ENCODE measurements around the gene POGZ. TPM values are rescaled to one million over a fixed set of nuclear protein-coding genes. Genes with fewer than 3 reads are reported as not detected.
"Not testable (repeated sequence)": the region's sequence is repeated elsewhere in the genome, so short reads cannot be mapped to it uniquely, and the experiment has no call there.

The POGZ gene
- total RNA-seq, 1 experiment from 2014 or later: 77.9 TPM

DNA sequence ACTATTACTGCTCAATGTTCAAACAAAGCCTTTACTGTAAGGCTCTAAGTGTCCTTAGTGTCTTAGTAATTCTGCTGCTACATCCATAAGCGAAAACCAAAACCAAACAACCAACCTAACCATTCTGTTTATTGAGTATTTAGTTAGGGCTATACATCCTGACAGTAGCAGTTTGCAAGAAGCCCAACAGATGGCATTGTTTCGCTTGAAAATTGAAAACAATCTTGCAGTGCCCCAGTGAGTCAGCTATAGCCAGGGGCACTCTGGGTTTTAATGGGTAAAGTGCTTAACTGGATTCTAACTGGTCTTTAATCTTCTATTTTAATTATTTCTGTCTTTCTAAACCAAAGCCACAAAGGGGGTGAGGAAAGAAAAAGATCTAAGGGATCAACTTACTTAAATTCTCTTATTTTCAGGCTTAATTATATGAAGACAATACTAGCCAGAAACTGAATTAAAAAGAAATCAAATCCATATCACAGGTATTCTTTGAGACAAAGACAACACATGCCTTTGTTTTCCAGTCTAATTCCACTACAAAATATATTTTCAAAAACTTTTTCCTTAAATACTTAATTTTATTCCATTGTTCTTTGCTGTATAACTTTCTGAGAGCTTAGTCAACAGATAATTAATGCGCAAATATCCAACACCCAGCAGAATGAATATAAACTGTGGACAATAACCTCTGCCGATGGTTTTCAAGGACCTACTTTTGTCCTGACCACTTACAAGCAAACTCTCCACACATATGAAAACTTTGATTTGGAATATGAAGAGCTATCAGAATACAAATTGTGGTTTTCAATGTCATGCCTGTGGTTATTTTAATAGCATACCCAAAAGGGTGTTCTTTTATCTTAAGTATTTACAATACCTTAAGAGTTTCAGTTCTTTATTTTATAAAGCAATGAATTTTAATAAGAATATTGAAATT, 15.2 kb downstream of the POGZ start:
- intact Hi-C loops (cut with micrococcal nuclease): loop anchor here (1.0 to 5.0 kb wide), 7 partner anchors 14 to 392 kb away; partner anchors contain the start of gene TUFT1
- no peak overlapping the region for H3K4me3 ChIP-seq (ENCODE audit: low read length)
- H3K27ac ChIP-seq (ENCODE audit: low read length): no peak overlapping the region
- H3K79me2 ChIP-seq (ENCODE audit: low read length): peaks cover 97% of the 10 kb centered on the region
- peak overlapping the region; percentile 51 for H3K4me2 ChIP-seq (ENCODE audit: low read length)
- H3K36me3 ChIP-seq (ENCODE audit: low read depth, low read length): peaks cover 12% of the 10 kb centered on the region; the same call in 1 of the 2 replicates
- no peak overlapping the region for H3K9ac ChIP-seq (ENCODE audit: low read length)
- CTCF ChIA-PET: interaction anchor here (0.7 to 1.2 kb wide), 5 partner anchors 91 to 291 kb away, joined by 3 to 4 read pairs (median 3); no protein-coding TSS in a partner anchor
- ATAC-seq: peak; percentile 94
- H3K27me3 ChIP-seq (ENCODE audit: low read length): no peaks in the 10 kb centered on the region
- no peaks in the 10 kb centered on the region for H3K9me3 ChIP-seq (ENCODE audit: low read length)
- peak; percentile 98 for DNase-seq
- no peaks in the 10 kb centered on the region for H3F3A ChIP-seq (ENCODE audit: low read length, unreplicated experiment)
- 0 out of 2 replicates have a peak, but pooled peaks cover 6% of the 10 kb centered on the region for H4K20me1 ChIP-seq (ENCODE audit: low read length)
- H3K4me1 ChIP-seq (ENCODE audit: insufficient read depth, low read length): peaks cover 11% of the 10 kb centered on the region
- TF ChIP-seq EZH2 (IDR thresholded peaks at IDR 0.05; ENCODE audit: low read length, unreplicated experiment) (no peak), EZH2phosphoT487 (IDR thresholded peaks at IDR 0.05; ENCODE audit: borderline replicate concordance, low read length) (no peak)
- TF ChIP-seq, protein P1, sequence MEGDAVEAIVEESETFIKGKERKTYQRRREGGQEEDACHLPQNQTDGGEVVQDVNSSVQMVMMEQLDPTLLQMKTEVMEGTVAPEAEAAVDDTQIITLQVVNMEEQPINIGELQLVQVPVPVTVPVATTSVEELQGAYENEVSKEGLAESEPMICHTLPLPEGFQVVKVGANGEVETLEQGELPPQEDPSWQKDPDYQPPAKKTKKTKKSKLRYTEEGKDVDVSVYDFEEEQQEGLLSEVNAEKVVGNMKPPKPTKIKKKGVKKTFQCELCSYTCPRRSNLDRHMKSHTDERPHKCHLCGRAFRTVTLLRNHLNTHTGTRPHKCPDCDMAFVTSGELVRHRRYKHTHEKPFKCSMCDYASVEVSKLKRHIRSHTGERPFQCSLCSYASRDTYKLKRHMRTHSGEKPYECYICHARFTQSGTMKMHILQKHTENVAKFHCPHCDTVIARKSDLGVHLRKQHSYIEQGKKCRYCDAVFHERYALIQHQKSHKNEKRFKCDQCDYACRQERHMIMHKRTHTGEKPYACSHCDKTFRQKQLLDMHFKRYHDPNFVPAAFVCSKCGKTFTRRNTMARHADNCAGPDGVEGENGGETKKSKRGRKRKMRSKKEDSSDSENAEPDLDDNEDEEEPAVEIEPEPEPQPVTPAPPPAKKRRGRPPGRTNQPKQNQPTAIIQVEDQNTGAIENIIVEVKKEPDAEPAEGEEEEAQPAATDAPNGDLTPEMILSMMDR (conservative IDR thresholded peaks at IDR 0.05; ENCODE audit: low read depth, low read length): peak; percentile 95
- no TSS peak for BruUV-seq (replicated peaks)
- POLR2A ChIA-PET (ENCODE audit: unreplicated experiment): no interaction called here
- H3K9me2 ChIP-seq (replicated peaks; ENCODE audit: low read length): no peaks in the 10 kb centered on the region
- H2AFZ ChIP-seq (ENCODE audit: low read length): no peak overlapping the region

DNA sequence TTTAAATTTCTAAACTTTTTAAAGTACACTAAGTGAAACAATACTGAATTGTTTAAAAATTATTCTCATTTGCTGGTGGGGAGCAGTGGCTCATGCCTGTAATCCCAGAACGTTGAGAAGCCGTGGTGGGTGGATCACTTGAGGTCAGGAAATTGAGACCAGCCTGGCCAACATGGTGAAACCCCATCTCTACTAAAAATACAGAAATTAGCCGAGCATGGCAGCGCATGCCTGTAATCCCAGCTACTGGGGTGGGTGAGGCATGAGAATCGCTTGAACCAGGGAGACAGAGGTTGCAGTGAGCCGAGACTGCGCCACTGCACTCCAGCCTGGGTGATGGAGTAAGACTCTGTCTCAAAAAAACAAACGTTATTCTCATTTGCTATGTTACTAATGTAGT, 21.9 kb downstream of the POGZ start:
- H3K27me3 ChIP-seq (ENCODE audit: low read length); H2AFZ ChIP-seq (ENCODE audit: low read length); DNase-seq; H4K20me1 ChIP-seq (ENCODE audit: low read length); ATAC-seq; H3K9me3 ChIP-seq (ENCODE audit: low read length); H3K4me3 ChIP-seq (ENCODE audit: low read length); H3K27ac ChIP-seq (ENCODE audit: low read length); BruUV-seq (replicated peaks); H3K9me2 ChIP-seq (replicated peaks; ENCODE audit: low read length); H3F3A ChIP-seq (ENCODE audit: low read length, unreplicated experiment); H3K4me2 ChIP-seq (ENCODE audit: low read length); POLR2A ChIA-PET (ENCODE audit: unreplicated experiment); intact Hi-C loops (cut with micrococcal nuclease); H3K9ac ChIP-seq (ENCODE audit: low read length); CTCF ChIA-PET: not testable (repeated sequence)
- peaks cover 94% of the 10 kb centered on the region for H3K79me2 ChIP-seq (ENCODE audit: low read length)
- H3K4me1 ChIP-seq (ENCODE audit: insufficient read depth, low read length): peaks cover 12% of the 10 kb centered on the region
- peaks cover 12% of the 10 kb centered on the region for H3K36me3 ChIP-seq (ENCODE audit: low read depth, low read length)

DNA sequence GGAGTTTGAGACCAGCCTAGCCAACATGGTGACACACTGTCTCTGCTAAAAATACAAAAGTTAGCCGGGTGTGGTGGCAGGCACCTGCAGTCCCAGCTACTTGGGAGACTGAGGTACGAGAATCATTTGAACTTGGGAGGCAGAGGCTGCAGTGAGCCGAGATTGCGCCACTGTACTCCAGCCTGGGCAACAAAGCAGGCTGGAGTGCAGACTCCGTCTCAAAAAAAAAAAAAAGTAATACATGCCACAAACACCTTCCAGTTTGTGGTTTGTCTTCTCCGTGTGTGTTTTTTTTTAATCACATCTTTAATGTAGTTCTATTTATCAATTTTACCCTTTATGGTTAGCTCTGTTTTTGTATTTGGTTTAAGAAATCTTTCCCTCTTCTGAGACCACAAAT, 22.3 kb downstream of the POGZ start:
- no peaks in the 10 kb centered on the region for H3K9me2 ChIP-seq (replicated peaks; ENCODE audit: low read length)
- CTCF ChIA-PET: no interaction called here
- ATAC-seq (no peak), DNase-seq (no peak)
- H3K4me2 ChIP-seq (ENCODE audit: low read length): no peak overlapping the region
- no peak for TF ChIP-seq EZH2phosphoT487 (IDR thresholded peaks at IDR 0.05; ENCODE audit: borderline replicate concordance, low read length)
- TF ChIP-seq, protein P1 (conservative IDR thresholded peaks at IDR 0.05; ENCODE audit: low read depth, low read length): no peak
- POLR2A ChIA-PET (ENCODE audit: unreplicated experiment): no interaction called here
- H3K36me3 ChIP-seq (ENCODE audit: low read depth, low read length): peaks cover 12% of the 10 kb centered on the region
- H3K9me3 ChIP-seq (ENCODE audit: low read length): no peaks in the 10 kb centered on the region
- no peak overlapping the region for H2AFZ ChIP-seq (ENCODE audit: low read length)
- H3F3A ChIP-seq (ENCODE audit: low read length, unreplicated experiment): peaks cover 3% of the 10 kb centered on the region
- no TSS peak for BruUV-seq (replicated peaks)
- H3K27me3 ChIP-seq (ENCODE audit: low read length): no peaks in the 10 kb centered on the region
- H3K4me3 ChIP-seq (ENCODE audit: low read length): no peak overlapping the region
- H3K4me1 ChIP-seq (ENCODE audit: insufficient read depth, low read length): peaks cover 12% of the 10 kb centered on the region
- H3K9ac ChIP-seq (ENCODE audit: low read length): no peak overlapping the region
- H4K20me1 ChIP-seq (ENCODE audit: low read length): peaks cover 4% of the 10 kb centered on the region; the same call in 1 of the 2 replicates
- intact Hi-C loops (cut with micrococcal nuclease): no loop called here
- H3K79me2 ChIP-seq (ENCODE audit: low read length): peaks cover 94% of the 10 kb centered on the region
- H3K27ac ChIP-seq (ENCODE audit: low read length): no peak overlapping the region
